Colon (tissue), 2 donors: ENCODE measurements around the gene ARHGAP33.

Experiments used
- FAIRE-seq: peaks from 2 replicates; lab custom pipeline; 2012; peaks lifted over from hg19 to GRCh38; lab: Jason Lieb, UNC
- donor health status: control.
- donor health status: control.

ARHGAP33 gene

GRCh38 chr19:35739275-35740107, 35.9 kb upstream of the ARHGAP33 start:
- FAIRE-seq = no peak

DNA sequence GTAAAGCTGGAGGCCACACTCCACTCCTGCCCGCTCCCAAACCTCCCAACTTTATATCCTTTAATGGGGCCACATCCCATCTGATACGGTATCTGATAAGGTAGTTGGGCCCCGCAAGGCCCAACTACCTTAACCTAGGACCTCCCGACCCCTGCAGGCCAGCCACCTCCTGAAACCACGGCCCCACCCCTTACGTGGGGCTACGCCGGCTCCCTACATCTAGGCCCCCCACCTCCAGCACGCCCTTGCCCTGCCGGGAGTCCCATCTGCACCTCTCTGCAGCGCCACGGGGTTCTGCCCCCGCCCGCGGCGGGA, 35.3 kb upstream of the ARHGAP33 start:
- FAIRE-seq = no peak

DNA sequence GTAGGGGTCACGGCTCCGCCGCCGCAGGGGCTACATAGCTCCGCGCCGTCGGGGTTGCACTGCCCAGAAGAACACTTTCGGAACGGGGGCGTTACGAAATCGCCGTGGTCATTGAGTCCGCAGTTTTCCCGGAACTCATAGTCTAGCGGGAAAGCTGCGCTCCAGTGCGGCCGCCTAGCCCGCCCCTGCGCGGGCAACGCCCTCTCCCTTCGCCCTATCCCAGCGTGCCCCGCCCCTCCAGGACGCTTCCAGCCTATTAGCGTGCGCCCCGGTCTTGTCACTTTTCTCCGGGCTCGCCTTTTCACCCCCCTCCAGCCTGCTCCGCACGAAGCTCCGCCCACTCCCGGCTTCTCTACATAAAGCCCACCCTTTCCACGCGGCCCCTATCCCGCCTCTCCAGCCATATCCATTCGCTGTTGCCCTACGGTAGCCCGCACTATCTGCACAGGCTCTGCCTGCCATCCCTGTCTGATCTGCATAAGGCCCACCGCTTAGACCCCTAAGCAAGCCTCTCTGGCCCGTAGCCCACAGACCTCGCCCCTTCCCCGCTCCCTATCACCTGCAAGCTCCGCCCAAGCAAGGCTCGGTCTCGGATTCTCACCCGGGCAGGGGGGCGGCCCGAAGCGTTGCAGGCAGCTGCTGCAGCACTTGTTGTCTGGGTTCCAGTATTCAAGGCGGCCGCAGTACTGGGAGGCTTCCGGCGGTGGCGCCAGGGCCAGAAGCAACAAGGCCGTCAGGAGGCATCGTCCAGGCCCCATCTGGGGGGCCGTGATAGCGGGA, 34.8 kb upstream of the ARHGAP33 start:
- FAIRE-seq = no peak

GRCh38 chr19:35741203-35741515, 34.2 kb upstream of the ARHGAP33 start:
- FAIRE-seq = no peak

- no peak for FAIRE-seq
Observed at GRCh38 chr19:35742121-35742724, 33.1 kb upstream of the ARHGAP33 start, which contains the start of gene IGFLR1. IGFLR1 (minus strand) TSS chr19:35742452; CDS start chr19:35741180, 1,272 bp downstream.

- FAIRE-seq = no peak
Observed at GRCh38 chr19:35743640-35744429, 31.5 kb upstream of the ARHGAP33 start.

- no peak for FAIRE-seq
Observed at GRCh38 chr19:35744430-35745327, 30.7 kb upstream of the ARHGAP33 start.

GRCh38 chr19:35745328-35746086, 29.9 kb upstream of the ARHGAP33 start, which contains the start of the genes PSENEN and U2AF1L4:
PSENEN (plus strand) TSS chr19:35745651; CDS start chr19:35745931, 280 bp downstream.
U2AF1L4 (minus strand) TSS chr19:35745418; CDS start chr19:35745391, 27 bp downstream.
- FAIRE-seq = peak; percentile 36

GRCh38 chr19:35746087-35746462, 29.3 kb upstream of the ARHGAP33 start:
- FAIRE-seq = no peak

- FAIRE-seq = no peak
Observed at GRCh38 chr19:35746531-35746930, 28.8 kb upstream of the ARHGAP33 start.

DNA sequence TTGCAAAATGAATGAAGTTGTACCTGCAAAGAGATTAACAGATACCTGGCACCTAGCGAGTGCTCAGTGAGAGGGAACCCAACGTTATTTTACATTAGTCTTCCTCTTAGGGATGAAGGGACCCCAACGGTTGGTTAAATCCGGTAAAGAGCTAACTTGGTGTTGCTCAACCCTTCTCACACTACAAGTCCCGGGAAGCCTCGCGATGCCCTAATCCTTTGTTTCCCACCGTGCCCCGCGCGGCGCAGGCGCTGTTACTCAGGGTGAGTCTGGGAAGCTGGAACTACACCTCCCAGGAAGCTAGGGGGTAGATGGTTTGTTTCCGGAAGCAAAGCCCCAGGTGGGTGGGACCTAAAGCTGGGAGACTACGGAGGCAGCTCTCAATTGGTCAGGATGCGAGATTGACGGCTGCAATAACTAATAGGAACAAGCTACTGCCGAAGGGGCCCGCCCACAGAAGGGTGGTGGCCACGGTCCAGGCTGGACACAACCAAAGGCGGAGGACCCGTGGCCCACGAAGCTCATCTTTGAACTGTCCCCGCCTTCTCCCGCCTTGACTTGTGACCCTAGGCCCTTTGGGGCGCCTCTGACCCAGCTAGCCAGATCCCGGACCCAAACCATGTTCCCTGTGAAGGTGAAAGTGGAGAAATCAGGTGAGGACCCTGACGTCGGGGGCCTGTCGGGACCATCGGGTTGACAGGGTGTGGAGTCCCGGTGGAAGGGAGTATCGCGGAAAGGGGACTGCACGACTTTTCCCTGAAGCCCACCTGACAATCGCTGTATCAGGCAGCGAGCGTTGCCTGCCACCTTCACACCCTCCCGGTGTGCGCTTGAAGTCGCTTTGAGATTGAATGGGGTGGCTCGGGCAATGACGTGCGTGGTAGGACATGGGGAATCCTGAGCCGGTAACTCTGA, 27.0 kb upstream of the ARHGAP33 start, which contains the start of gene LIN37:
Gene LIN37 (plus strand): TSS at position 471 of the 915 bp plus-strand sequence. CDS start 149 bp downstream, at position 620.
- FAIRE-seq = peak; percentile 87

GRCh38 chr19:35750167-35750566, 25.2 kb upstream of the ARHGAP33 start:
- FAIRE-seq = no peak

GRCh38 chr19:35751839-35752745, 23.3 kb upstream of the ARHGAP33 start:
- no peak for FAIRE-seq

GRCh38 chr19:35752746-35753350, 22.5 kb upstream of the ARHGAP33 start:
- FAIRE-seq = no peak

GRCh38 chr19:35753634-35754369, 21.6 kb upstream of the ARHGAP33 start:
- FAIRE-seq = no peak

DNA sequence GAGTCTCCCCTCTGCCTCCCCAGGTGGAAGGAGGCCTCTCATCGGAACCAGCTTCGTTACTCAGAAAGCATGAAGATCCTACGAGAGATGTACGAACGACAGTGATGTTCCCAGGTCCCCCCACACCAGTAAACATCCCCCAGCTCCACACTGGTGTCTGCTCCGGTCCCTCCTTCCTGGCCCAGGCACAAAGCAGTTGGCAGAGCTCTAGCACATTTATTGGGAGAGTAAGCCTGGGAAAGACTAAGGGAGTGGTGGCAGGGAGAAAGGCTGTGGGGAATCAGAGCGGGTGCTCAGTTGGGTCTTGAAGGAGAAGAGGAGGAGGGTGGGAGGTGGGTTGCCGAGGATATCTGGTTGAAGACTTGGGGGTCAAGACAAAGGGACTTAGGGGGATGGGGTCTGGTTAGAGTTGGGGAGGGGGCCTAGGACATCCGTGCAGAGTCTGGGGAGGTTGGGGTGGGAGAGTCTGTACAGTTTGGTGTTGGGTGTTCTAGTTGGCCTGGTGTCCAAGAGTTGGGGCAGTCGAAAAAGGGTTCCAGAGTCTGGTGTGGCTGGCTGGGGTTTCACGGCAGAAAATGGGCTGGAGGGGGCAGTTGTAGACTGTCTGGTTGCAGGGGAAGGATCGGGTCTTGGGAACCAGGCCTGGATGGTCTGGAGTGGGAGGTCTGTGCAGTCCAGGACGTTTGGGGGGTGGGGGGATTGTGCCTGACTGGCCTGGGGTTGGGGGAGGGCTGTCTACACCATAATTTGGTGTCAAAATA, 20.8 kb upstream of the ARHGAP33 start:
- FAIRE-seq = no peak
